DOHH2 (cell line): ENCODE measurements around the gene ARHGEF25.

Source experiments
- H3F3A ChIP-seq: fragments of 200-600 bp; sonication (generic), shearing (Covaris generic); 2 replicates; pipeline ENCODE4 v1.6.0; 2016; ENCODE audit warnings: antibody characterized with exemption, mild to moderate bottlenecking; ENCODE audit not compliant: control insufficient read depth, insufficient read depth
- H3K27ac ChIP-seq: fragments of 200-600 bp; sonication (generic); 2 replicates; pipeline ENCODE4 v1.5.1; 2014; ENCODE audit warnings: low read depth, mild to moderate bottlenecking, low read length, moderate library complexity
- H3K27me3 ChIP-seq: fragments of 200-600 bp; sonication (generic); 2 replicates; pipeline ENCODE4 v1.6.1; 2014; ENCODE audit warnings: mild to moderate bottlenecking, low read length, mixed read lengths; ENCODE audit not compliant: control insufficient read depth
- H3K36me3 ChIP-seq: fragments of 200-600 bp; sonication (generic); 2 replicates; pipeline ENCODE4 v1.6.1; 2014; ENCODE audit warnings: mild to moderate bottlenecking, low read length, moderate library complexity, mixed read lengths; ENCODE audit not compliant: control insufficient read depth
- H3K4me1 ChIP-seq: fragments of 200-600 bp; sonication (generic); 2 replicates; pipeline ENCODE4 v1.6.1; 2014; ENCODE audit warnings: mild to moderate bottlenecking, low read length, mixed read lengths; ENCODE audit not compliant: control insufficient read depth
- H3K4me2 ChIP-seq: fragments of 200-600 bp; sonication (generic); 2 replicates; pipeline ENCODE4 v1.6.0; 2014; ENCODE audit warnings: mild to moderate bottlenecking, low read length, moderate library complexity
- H3K4me3 ChIP-seq: fragments of 200-600 bp; sonication (generic); 2 replicates; pipeline ENCODE4 v1.5.1; 2014; ENCODE audit warnings: mild to moderate bottlenecking, low read length, mixed read lengths
- H3K79me2 ChIP-seq: fragments of 200-600 bp; sonication (generic); 2 replicates; pipeline ENCODE4 v1.6.1; 2014; ENCODE audit warnings: mild to moderate bottlenecking, low read length, mixed read lengths; ENCODE audit not compliant: control insufficient read depth
- H3K9me2 ChIP-seq: fragments of 200-600 bp; sonication (generic); replicated peaks from 2 replicates; pipeline ENCODE4 v1.6.1; 2014; ENCODE audit warnings: mild to moderate bottlenecking, low read length, mixed read lengths; ENCODE audit not compliant: control insufficient read depth
- H3K9me3 ChIP-seq: fragments of 200-600 bp; sonication (generic); 2 replicates; pipeline ENCODE4 v1.6.1; 2014; ENCODE audit warnings: antibody characterized with exemption, low read length, mixed read lengths; ENCODE audit not compliant: control insufficient read depth, insufficient read depth
- H4K20me1 ChIP-seq: fragments of 200-600 bp; sonication (generic); 2 replicates; pipeline ENCODE4 v1.6.0; 2014; ENCODE audit warnings: low read depth, mild to moderate bottlenecking, antibody characterized with exemption, low read length, moderate library complexity; ENCODE audit not compliant: control insufficient read depth, insufficient read depth
- CTCF ChIP-seq: fragments of 200-600 bp; sonication (generic); IDR thresholded peaks from one replicate; pipeline ENCODE4 v1.5.1; 2014; ENCODE audit warnings: antibody characterized with exemption, mild to moderate bottlenecking, low read depth, low read length; ENCODE audit not compliant: poor library complexity, severe bottlenecking
- EZH2phosphoT487 ChIP-seq: fragments of 200-600 bp; sonication (generic); IDR thresholded peaks from 2 replicates; pipeline ENCODE4 v1.6.1; 2017; ENCODE audit warnings: borderline replicate concordance, mild to moderate bottlenecking, antibody characterized with exemption, low read length, moderate library complexity, mixed read lengths

Gene ARHGEF25

GRCh38 chr12:57618966-57619433, 7.8 kb downstream of the ARHGEF25 start:
- Histone ChIP-seq H3K27ac (no peak overlapping the region), H3K4me2 (no peak overlapping the region), H3K79me2 (no peaks in the 10 kb centered on the region), H3K9me3 (no peaks in the 10 kb centered on the region), H4K20me1 (peaks cover 3% of the 10 kb centered on the region; the same call in 1 of the 2 replicates), H3K4me3 (no peak overlapping the region), H3F3A (no peaks in the 10 kb centered on the region), H3K36me3 (no peaks in the 10 kb centered on the region), H3K4me1 (peaks cover 15% of the 10 kb centered on the region), H3K27me3 (peaks cover 87% of the 10 kb centered on the region), H3K9me2 (no peaks in the 10 kb centered on the region)
- TF ChIP-seq EZH2phosphoT487 (no peak), CTCF (no peak)

GRCh38 chr12:57619434-57620244, 8.4 kb downstream of the ARHGEF25 start:
- Histone ChIP-seq H3K36me3 (no peaks in the 10 kb centered on the region), H3K27ac (no peak overlapping the region), H3F3A (no peaks in the 10 kb centered on the region), H3K79me2 (no peaks in the 10 kb centered on the region), H4K20me1 (peaks cover 3% of the 10 kb centered on the region; the same call in 1 of the 2 replicates), H3K9me3 (no peaks in the 10 kb centered on the region), H3K4me1 (peaks cover 9% of the 10 kb centered on the region), H3K4me3 (no peak overlapping the region), H3K9me2 (no peaks in the 10 kb centered on the region), H3K4me2 (no peak overlapping the region), H3K27me3 (peaks cover 91% of the 10 kb centered on the region)
- TF ChIP-seq CTCF: no peak
- no peak for TF ChIP-seq EZH2phosphoT487

- Histone ChIP-seq H3F3A (no peaks in the 10 kb centered on the region), H3K4me1 (peaks cover 2% of the 10 kb centered on the region), H3K27me3 (peaks cover 95% of the 10 kb centered on the region), H3K9me2 (no peaks in the 10 kb centered on the region), H4K20me1 (peaks cover 3% of the 10 kb centered on the region; the same call in 1 of the 2 replicates), H3K79me2 (no peaks in the 10 kb centered on the region), H3K9me3 (no peaks in the 10 kb centered on the region), H3K27ac (no peak overlapping the region), H3K36me3 (no peaks in the 10 kb centered on the region), H3K4me2 (no peak overlapping the region), H3K4me3 (no peak overlapping the region)
- TF ChIP-seq EZH2phosphoT487 (no peak), CTCF (no peak)
Observed at GRCh38 chr12:57620245-57620935, 9.2 kb downstream of the ARHGEF25 start.
